HG02840 (cell line): ENCODE measurements around the gene STAT5B.
"Not testable (repeated sequence)": the region's sequence is repeated elsewhere in the genome, so short reads cannot be mapped to it uniquely, and the experiment has no call there.

Source experiments
- ATAC-seq: cut with Tn5 transposase; IDR thresholded peaks from one replicate; pipeline ENCODE4 v1.9.1; 2021; ENCODE audit warnings: mild to moderate bottlenecking, moderate library complexity, moderate number of reproducible peaks; ENCODE audit not compliant: unreplicated experiment, low FRiP score

The STAT5B gene

DNA sequence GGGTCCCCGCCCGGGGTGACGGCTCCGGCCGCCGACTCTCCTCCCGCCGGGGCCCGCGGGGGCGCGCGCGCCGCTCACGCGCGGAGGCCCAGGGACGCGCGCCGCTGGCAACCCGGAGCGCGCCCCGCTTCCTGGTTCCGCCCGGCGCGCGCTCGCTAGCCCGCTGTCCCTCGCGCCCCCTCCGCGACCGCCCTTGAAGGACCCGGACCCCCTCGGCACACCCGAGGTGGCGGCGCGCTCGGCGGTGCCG is at the start of gene STAT5B:
STAT5B (minus strand) TSS at position 33 of the 250 bp plus-strand sequence. CDS start 44,264 bp downstream, outside the sequence.
- peak; percentile 58 for ATAC-seq

DNA sequence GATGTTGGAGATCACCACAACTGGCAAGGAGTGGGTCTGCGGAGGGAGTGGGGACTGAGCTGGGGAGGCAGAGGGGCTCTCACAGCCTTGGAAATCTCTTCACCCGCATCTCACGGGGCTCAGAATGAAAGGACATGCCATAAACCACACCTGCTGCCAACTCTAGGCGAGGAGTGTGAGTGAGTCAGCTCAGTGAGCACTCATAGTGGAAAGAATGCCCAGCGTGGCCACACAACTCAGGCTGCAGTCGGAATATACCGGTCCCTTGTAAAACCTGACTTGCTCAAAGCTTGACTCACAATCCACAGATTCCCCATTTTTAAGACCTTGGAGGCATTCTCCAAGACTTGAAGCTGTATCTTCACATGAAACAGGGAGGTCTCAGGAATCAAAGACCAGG is 48.8 kb upstream of the STAT5B start:
- no peak for ATAC-seq

- no peak for ATAC-seq
These were observed 47.1 kb upstream of the STAT5B start for GRCh38 chr17:42323268-42323773.

DNA sequence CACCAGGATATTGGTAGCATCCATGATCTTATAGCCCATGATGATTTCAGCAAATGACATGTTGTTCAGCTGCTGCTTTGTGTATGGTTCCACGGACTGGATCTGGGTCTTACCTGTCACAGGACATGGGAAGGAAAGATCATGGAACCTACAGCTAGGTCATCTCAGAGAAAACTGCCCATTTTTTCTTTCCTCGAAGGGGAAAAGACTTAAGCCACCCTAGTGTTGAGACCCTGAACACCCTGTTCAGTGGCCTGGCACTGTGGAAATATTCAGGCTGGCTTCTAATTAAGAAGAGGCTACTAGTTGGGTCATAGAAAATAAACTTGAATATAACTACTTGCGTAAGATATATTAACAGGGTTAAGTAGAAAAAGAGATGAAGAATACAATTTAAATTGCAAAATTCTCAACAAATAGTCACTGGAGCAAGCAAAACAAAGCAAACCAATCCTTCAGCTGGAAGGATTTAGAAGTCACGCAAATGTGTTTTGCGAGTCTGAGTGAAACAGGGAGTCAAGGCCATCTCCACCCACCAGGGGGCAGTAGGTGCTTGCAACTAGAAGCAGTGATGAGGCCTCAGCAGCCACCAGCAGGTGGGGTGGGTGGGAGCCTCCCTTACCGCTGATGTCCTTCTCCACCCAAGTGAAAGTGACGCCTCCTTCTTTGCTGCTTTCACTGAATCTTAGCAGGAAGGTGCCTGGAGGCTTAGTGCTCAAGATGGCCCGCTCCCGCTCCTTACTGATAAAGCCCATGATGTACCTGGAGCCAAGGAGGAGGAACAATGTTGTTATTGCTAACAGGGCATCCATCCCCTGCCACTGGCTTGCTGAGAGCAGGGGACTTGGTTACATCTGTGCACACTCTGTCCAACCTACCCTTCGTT is 46.4 kb upstream of the STAT5B start:
- no peak for ATAC-seq

GRCh38 chr17:42321555-42321954 is 45.4 kb upstream of the STAT5B start:
- no peak for ATAC-seq

DNA sequence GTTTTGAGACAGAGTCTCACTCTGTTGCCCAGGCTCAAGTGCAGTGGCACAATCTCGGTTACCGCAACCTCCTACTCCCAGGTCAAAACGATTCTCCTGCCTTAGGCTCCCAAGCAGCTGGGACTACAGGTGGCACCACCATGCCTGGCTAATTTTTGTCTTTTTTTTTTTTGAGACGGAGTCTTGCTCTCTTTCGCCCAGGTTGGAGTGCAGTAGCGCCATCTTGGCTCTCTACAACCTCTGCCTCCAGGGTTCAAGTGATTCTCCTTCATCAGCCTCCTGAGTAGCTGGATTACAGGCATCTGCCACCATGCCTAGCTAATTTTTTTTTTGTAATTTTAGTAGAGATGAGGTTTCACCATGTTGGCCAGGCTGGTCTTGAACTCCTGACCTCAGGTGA is 41.8 kb upstream of the STAT5B start:
- not testable (repeated sequence) for ATAC-seq

- ATAC-seq: no peak
These were observed 41.2 kb upstream of the STAT5B start for GRCh38 chr17:42317266-42317845.

GRCh38 chr17:42316755-42317154 is 40.6 kb upstream of the STAT5B start:
- no peak for ATAC-seq

- no peak for ATAC-seq
These were observed 39.4 kb upstream of the STAT5B start for GRCh38 chr17:42315402-42316156.

- no peak for ATAC-seq
These were observed 37.8 kb upstream of the STAT5B start for GRCh38 chr17:42313773-42314566.

DNA sequence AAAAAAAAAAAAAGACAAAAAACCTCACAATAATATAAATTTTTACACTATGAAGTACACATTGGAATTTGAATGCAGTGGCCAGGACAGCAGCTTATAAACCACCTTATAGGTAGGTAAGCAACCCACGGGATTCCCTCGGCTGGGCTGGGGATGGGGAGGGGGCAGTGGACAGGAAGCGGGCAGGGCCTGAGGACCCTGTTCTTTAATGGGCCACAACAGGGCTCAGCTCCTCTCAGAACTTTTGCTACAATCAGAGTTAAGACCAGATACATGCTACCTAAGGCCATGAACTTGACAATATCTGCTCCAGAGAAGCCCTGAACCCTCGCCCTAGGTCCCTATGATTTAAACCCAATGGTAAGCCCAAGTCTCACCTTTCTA is 37.2 kb upstream of the STAT5B start:
- ATAC-seq: no peak

DNA sequence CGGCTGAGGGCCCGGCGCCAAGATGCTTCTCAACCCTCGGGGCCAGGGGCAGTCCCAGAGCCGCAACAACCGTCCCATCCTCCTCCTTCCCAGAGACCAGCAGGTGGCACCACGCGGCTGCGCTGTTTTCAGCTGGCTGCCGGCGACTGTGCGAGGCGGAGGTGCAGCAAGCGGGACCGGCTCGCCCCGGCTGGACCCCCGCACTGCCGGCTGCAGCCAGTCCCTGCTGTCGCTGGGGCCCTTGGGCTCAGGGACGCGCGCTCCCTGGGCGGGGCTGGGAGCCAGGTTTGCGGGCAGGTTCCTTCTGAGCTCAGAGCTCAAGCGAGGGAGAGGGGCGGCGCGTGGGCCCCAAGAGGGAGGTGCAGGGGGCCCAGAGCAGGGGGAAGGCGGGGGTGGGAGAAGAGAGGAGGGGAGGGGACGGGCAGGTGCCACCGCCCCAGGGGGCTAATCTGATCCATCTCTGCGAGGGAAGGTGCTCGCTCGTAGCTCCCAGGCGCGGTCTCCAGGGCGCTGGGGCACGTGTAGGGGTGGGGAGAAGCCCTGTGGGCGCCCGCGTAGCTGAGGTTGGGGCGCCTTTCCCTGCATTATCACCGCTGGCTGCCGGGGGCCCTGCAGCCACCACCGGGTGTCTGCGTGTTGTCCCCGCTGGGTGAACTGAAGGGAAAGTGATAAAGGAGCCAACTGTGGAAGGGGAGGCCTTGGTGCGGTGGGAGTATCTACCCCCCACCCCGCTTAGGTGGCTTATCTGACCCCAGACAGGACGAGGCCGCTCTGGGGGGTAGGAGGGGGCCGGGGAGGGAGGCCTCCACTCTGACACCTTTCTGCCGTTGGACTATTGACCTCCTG is 36.3 kb upstream of the STAT5B start:
- no peak for ATAC-seq

- no peak for ATAC-seq
These were observed 35.8 kb upstream of the STAT5B start for GRCh38 chr17:42312035-42312284.

DNA sequence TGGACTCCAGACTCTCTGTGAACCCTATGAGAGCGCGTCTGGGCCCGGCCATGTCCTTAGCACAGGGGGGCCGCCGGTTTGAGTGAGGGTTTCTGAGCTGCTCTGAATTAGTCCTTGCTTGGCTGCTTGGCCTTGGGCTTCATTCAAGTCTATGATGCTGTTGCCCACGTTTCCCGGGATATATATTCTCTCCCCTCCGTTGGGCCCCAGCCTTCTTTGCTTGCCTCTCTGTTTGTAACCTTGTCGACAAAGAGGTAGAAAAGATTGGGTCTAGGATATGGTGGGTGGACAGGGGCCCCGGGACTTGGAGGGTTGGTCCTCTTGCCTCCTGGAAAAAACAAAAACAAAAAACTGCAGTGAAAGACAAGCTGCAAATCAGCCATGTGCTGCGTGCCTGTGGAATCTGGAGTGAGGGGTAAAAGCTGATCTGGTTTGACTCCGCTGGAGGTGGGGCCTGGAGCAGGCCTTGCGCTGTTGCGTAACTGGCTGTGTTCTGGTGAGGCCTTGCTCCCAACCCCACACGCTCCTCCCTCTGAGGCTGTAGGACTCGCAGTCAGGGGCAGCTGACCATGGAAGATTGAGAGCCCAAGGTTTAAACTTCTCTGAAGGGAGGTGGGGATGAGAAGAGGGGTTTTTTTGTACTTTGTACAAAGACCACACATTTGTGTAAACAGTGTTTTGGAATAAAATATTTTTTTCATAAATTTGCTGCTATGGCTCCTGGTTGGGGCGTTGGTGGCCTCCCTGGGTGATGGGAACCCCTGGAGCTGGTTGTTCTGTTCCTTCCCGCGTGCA is 35.2 kb upstream of the STAT5B start:
- no peak for ATAC-seq

GRCh38 chr17:42310787-42311215 is 34.6 kb upstream of the STAT5B start:
- ATAC-seq: no peak

DNA sequence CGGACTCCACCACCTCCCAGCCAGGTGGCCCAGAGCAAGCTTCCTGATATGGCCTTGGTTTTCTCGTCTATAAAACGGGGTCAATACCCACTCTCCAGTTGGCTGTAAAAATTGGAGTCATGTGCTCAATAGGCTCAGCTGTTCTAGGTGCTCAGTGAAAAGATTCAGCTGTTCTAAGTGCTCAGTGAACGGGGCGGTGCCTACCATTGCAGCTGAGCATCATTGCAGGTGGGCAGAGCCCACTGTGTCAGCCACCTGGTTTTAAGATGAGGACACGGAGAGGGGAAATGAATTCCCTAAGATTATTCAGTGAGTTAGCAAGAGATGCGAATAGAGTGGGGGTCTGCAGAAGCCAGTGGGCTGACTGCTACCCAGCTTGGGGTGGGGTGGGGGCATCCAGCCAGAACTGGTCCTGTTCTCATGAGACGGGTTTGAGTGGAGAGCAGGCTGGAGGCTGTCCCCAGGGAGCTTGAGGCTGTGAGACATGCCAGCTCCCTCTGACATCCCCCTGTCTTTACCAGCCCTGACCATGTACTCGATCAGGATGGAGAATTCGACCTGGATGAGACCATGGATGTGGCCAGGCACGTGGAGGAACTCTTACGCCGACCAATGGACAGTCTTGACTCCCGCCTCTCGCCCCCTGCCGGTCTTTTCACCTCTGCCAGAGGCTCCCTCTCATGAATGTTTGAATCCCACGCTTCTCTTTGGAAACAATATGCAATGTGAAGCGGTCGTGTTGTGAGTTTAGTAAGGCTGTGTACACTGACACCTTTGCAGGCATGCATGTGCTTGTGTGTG is 34.0 kb upstream of the STAT5B start:
- ATAC-seq: no peak

DNA sequence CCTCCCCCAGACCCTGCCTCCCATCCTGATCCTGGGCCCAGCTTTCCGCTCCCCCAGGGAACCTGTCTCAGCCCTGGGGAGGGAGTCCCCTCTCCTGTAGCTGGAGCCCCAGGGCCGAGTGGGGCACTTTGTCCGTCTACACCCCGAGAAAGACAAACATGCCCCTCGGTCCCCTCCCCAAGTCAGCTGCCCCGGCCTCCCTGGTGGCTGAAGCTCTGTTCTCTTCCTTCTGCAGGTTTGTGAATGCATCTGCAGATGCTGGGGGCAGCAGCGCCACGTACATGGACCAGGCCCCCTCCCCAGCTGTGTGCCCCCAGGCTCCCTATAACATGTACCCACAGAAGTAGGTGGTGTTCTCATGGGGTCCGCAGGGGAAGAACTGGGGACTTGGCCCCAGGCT is 33.0 kb upstream of the STAT5B start:
- ATAC-seq: no peak

- ATAC-seq: no peak
These were observed 32.3 kb upstream of the STAT5B start for GRCh38 chr17:42308446-42308845.
